Measurements from ENCODE around the gene EFNB2.
A peak's percentile ranks its signal among the peaks of the same experiment; 100 is the strongest.

EFNB2 gene

DNA sequence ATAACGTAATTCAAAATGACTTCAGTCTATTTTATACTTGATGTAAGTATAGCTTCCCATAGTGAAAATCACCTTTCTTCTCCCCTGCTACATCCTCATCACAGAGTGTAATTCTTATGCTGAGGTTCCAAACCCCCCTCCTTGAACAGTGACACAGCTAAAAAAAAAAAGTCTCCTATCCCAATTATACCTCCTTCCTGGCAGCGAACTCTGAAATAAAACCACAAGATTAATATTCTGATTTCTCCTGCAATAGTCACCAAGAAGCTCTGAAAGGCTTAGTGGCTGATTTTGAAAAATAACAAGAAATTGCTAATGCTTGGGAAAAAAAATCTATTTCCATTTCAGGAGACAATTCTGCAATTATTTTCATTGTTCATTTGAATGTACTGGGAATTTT lies 36.3 kb downstream of the EFNB2 start:
- peak; percentile 36 for DNase-seq

DNA sequence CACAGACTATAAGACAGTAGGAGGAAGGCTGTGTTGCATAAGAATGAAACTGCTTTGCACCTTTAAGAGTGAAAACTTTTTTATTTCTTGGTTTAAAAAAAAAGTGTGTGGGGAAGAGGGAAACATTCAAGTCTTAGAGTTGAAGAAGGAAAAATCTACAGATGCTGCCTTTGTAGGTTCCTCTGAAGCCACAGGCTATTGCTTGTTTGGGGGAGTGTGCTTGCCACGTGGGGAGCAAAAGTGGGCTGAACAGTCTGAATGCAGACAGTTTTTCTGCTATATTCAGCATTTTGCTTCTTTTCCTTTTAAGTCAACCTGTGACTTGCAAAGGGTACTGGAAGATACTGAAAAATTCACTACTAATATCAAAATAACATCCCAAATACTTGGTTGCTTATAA lies 36.9 kb downstream of the EFNB2 start:
- DNase-seq: peak; percentile 57

DNA sequence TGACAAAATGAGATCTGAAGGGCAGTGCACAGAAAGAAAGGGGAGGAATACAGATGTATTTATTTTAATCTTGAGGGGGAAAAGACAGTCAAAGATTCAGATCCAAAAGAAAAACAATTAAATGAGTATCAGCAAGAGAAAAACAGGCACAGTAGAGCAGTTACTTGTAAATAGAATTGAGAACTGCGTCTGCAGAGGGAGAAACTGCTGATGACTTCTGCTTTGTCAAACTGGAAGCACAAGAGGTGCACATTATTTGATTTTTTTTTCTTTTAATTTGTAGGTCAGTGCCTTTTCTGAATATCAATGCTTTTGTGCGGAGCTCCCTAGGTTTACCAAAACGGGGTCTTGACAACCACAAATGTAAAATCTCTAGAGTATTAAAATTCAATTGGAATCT lies 37.3 kb downstream of the EFNB2 start:
- peak; percentile 57 for DNase-seq

DNA sequence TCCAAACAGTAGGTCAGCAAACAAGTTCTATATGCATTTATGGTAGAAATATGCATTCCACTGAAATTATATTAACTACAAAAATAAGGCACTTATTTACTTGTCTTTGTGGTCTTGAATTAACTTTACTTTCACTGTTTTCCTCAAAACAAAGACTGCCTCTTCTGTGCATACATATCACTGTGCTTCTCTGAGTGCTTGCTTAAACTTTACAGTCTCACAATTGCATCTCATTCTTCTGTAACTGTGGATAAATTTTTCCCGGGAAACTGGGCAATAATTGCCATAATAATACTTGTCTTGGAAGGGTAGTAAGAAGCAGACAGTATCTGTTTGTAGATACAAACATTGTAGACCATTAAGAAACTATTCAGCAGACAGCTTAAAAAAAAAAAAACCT lies 38.4 kb downstream of the EFNB2 start:
- DNase-seq: no peak

DNA sequence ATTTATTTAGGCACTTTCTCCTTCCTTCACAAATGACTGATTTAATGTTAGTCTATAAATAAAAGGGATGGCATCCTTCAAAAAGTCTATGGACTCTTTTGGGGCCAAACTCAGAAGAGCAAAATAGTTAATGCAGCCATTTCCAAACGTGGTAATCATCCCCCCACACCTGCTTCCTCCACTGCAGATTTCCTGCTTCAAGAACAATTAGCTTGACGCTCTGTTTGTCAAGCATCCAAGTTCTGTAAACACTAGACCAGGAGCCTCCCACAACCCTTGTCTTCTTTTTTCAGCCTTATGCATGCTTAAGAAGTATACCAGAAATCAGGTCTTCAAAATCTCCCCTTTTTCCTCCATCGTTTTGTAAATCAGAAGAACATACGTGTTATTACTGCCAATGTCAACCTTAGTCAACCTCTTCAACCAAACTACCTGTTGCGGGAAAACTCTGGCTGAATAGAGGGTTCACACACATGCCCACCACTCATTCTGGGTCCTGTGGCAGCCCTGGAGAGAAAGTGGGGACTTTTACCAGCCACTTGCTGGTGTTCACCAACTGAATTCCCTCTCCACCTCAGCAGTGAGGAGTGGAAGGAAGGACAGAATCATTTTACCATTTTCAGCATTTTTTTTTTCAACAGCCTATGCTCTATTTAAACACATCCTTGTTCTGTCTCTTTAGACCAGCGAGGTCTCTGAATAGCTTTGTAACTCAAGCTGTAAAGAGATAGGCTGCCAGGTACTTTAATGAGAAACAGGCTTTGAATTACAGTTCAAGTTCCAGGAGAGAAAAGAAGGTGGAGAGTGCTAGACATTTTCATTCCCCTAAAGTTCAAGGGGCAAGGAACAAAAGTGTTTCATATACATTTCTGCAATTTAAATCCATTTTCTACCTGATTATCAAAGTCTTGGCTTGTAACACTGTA lies 39.1 kb downstream of the EFNB2 start:
- peak; percentile 41 for DNase-seq

DNA sequence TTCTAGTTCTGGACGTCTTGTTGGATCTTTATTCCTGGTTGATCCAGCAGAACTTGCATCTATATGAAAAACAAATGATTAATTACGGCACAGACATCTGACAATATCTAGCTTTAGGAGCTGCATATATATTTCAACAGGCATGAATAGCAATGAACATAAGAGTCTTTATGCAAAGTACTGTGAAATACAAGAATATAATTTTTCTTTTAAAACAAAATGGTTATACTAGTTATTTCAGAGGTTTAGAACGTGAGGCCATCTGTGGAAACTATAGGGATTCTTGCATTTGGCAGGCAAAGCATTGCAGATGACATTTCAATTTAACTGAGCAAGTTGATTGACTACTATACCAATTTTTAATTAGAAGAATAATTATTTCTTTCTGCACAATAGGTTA lies 40.5 kb downstream of the EFNB2 start:
- no peak for DNase-seq

DNA sequence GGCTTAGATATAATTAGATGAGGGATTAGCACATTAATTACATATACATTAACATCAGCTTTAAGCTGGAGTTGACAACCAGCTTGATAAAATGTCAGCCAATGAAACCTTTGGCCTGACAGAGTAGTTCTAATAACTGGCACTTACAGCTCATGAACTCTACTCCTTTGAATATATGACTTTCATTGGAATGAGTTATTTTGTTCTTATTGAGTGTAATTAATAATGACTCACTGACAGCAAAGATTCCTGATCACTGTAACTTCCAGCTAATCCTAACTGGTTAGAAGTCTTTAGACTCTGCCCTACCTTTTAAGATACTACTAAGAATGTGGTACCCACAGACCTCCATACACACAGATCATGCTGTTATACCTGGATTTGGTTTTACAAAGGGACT lies 41.0 kb downstream of the EFNB2 start:
- no peak for DNase-seq

DNA sequence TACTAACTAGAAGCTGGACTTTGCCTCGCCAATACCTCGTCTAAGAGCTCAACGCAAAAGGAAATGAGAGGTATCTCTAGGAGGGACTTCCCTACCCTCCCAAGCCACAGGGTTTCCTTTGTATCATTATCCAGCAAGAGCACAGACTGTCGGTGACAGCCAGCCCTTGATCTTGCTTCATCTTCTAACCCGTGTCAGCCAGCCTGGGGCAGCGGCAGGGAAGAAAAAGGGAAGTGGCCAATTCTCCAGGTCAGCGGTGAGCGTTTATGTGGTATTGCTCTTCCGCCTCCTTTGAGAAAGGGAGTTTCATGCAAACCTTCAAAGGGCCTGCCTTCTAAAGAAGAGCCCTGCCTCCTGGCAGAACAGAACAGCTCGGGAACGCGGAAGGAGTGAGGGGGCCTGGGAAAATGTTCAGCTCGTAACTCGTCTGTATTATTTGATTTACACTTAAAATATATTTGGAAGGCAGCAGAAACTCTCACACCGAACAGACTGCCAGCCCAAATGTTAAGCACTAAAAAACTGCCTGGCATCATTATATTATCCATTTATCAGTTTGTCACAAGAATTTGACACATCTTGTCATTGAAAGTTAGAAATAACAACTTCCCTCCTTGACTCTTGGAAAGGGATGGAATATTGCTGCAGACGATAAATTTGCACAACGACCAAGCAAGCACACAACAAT lies 41.8 kb downstream of the EFNB2 start:
- peak; percentile 100 for DNase-seq

DNA sequence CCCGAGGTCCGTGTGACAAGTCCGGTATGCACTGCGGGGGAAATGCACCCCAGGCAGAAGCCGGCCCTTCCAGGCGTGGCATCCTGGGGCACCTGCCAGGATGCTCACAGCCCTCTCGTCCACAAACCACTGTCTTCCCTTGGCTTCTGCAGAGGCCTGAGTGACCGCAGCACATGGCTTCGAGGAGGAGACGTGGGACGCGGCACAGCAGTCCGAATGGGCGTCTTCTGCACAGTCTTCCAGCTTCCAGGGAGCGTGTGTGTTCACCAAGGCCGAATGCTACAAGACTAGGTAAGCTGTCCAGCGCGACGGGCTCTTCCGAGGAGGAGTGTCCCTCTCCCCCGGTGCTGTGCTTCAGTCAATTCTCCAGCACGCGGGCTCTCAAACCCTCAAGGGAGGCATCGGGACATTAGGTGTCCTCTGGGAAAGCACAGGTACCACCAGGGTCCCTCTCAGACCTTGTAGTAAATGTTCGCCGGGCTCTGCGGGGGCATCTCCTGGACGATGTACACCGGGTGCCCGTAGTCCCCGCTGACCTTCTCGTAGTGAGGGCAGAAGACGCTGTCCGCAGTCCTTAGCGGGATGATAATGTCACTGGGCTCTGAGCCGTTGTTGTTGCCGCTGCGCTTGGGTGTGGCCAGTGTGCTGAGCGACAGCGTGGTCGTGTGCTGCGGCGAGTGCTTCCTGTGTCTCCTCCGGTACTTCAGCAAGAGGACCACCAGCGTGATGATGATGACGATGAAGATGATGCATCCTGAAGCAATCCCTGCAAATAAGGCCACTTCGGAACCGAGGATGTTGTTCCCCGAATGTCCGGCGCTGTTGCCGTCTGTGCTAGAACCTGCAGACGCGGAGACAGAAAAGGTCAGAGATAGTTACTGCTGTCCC lies 42.6 kb downstream of the EFNB2 start:
- DNase-seq: no peak

DNA sequence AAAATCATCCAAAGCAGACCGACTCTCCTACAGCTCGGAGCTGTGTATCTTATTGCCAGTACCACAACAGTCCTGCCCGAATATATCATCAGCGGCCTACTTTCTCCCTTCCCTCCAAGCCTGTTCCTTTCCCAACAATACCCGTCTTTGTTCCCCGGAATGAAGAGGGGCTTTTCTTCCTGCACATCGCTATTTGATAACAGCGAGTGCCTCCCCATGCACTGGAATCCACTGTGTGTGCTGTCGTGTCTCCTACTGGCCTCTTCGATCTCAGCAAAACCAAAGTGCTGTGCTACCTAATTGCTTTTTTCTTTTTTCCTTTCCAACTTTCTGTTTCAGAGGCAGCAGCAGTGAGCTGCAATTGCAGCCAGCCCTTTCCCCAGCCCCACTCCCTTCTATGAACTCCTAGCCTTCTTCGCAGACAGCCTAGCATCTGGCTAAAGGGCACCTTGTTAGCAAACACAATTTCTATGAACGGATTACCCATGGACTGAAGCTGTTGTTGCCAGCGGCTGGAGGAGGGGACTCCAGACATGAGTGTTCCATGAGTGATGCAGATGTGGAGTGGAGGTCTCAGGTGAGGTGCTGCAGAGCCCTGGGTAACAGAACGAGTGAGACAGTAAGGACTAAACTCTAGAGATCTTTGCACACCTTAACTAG lies 43.4 kb downstream of the EFNB2 start:
- no peak for DNase-seq

DNA sequence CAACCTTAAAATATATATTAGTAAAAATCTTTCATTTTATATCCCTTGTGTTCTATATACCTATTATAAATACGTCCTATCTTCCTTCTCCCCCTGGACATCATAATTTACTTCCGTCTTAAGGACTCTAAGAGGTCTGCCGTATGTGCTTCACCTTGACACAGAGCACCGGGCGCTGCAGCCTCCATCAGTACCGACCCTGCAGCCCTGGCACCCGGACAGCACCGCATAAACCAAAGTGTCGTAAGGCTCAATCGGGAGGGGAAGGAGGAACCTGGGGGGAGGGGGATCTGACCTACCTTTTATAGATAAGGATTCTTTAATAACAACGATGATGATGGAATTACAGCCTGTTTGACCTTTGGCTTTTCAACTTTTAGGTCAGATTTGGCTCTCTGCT lies 44.0 kb downstream of the EFNB2 start:
- no peak for DNase-seq

DNA sequence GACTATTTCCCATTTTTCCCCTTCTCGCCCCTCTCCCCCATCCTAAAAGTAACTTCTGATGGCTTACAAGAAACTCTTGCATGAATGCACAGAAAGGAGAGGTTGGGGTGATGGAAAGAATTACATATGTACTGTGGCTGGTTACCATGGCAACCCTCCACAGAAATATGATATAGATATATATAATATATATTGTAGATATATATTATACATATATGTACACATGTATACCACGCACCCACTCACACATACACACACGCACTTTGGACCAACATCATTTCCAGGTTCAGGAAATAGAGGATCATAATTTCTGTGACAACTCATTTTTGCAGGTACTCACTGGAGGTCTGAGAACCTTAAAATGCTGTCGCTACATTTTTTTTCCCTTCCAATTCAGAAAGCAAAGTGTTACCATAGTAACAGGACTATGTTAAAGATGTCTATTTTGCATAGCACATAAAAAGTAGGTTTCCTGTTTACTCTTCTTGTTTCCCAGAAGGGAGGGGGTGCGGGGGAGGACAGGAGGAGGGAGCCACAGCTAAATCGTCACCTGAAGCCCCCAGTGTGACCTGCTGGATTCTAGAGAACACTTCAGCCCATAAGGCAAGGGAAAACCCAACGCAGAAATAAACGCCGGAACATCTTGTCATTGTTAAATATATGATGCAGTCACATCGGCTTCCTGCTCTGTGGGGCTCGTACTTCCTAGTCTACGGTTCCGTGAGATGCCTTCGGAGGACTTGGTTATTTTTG lies 44.7 kb downstream of the EFNB2 start:
- no peak for DNase-seq

DNA sequence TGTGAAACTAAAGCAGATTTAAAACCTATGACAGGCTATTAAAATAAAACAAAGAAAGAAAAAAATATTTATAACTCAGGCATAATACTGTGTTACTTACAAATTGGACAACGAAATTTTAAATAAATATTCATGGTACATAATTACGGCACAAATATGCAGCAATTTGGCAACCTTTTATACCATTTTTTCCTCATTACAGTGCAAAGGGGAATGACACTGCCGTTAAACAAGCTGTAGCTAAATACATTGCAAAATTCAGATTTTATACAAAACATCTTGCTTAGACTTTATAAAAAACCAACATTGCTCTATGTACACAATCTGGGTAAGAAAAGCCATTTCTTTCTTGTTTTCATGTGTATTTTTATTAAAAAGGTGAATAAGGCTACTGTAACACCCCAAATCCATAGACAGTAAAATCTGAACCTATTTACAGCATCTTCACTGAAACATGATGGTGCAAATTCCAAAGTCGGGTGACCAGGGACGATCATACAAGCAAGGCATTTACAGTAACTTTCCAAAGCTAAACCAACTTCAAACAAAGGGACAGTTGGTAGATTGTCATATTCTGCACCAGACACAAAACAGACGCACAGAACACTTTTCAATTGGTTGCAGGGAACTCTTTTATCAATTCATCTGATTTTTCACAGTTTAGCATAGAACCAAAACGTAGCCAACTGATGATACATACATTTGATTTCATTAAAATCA lies 45.5 kb downstream of the EFNB2 start:
- DNase-seq: no peak

DNA sequence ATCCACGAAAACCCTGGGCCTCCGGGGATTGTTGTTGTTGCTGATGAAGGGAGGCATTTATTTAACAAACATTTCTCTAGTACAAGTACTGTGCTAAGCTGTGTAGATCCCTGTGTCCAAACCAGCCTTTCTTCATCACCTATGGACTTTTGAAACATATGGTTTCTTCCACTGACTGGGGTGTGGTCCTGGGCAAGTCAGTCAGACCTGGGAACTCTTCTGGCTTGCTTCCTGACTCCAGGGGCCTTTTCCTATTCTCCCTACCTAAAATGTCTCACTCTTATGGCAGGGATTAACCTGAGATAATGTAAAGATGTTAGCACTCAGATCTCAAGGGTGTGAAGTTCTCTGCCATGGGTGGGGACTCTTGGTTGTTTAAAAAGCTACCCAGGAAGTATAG lies 46.8 kb downstream of the EFNB2 start:
- DNase-seq: no peak

DNA sequence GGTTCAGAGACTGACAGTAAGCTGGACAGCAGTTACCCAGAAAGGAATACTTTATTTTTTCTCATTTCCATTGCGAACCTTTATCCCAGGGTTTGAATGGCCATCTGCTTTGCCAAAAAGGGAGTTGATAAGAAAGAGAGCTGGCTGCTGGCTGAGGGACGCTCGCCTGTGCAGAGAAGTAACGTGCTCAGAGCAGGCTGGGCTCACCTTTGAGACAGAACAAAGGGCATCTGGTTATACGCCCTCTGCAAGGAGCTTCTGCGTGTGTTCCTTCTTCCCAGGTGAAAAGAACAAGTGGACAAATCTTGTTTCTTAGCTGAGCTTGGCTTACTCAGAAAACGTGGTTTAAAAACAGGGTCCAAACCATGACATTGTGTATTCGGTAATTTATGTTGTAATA lies 47.4 kb downstream of the EFNB2 start:
- DNase-seq: no peak

DNA sequence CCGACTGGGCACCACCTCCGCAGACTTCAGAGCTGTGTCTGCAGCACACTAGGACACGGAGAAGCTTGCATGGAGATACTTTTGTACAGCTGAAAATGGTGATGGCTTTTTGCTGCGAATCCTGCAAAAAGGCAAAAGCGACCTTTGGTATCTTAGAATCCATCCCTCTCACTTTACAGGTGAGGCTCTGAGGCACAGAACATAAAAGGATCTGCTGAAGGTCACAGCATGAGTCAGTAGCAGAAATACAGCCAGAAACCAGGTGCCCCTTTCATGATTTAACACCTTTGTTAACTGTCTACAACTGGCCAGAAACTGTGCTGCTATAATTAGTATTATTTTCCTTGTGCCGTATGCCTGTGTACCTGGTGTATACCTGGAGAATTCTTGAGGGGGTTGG lies 48.3 kb downstream of the EFNB2 start:
- no peak for DNase-seq

DNA sequence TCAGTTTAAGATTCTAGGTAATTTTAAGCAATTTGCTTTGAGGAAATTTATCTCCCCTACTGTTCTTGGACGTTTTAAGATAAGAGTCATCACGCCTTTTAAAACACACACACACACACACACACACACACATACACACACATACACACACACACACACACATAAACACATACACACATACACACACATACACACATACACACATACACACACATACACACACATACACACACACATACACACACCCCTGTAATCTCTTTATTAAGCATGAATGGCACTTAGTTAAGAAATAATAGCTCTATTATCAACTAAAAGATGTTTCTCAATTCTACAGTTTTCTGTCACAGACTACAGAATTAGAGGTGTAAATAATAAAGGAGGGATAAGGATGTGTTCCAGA lies 49.2 kb downstream of the EFNB2 start:
- DNase-seq: no peak

DNA sequence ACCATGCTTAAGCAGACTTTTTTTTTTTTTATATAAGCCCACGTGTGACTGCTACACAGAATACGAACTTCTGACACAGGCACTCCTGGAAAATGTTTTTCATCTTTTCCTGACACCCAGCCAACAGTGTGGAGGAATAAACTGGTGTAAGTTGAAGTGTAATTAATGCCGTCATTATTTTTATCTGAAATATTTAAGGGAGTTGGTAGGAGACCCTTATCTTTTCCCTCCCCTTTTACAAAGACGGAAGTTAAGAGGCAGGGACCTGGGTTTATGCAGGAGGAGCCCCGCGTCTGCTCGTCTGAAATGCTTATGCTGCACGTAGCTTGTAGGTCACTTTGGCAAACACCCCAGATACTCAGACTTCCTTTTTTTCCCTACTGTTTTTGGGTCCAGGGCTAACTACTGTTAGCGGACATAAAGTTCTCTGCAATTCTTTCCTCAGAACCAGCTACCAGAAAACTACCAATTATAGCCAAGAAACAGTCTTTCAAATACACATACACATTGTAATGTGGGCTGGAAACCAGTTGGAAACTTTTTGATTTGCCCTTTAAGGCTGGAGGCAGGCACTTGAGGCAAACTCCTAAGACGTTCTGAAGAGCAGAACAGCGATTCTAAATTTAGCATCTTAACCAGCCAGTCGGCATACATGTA lies 50.8 kb downstream of the EFNB2 start:
- no peak for DNase-seq

DNA sequence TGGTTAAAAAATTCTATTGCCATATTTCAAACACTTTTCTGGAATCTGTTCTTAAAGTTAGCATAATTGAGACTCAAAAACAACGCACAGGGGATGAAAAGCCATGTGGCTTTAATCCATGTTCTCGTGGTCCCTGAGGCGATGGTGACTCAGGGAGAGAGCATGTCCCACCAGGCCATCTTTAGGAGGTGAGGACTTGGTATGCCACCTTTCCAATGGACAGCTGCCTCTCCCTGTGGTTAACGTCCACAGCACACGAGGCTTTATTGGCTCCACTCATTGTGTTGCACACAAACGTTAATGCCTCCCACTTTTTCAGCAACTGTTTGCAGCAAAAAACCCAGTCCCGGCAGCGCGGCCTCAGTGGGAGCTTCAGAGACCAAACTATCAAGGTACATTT lies 51.4 kb downstream of the EFNB2 start:
- DNase-seq: no peak

DNA sequence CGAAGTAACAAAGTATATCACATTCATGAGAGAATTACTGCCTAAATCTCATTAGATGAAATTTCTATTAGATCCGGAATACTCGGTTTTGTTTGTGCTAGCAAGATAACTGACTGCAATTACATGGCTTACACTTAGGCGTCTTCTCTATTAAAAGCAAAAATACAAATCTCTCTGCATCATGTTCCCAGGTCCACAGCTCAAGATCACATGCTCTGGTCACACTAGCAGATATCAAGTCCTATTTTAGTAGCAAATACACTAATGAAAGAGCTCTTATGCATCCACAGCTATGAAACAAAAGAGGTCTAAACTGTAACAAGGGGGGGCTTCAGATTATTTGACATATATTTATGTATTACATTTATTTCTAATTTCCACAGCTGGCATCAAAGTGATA lies 53.5 kb downstream of the EFNB2 start:
- DNase-seq: no peak

DNA sequence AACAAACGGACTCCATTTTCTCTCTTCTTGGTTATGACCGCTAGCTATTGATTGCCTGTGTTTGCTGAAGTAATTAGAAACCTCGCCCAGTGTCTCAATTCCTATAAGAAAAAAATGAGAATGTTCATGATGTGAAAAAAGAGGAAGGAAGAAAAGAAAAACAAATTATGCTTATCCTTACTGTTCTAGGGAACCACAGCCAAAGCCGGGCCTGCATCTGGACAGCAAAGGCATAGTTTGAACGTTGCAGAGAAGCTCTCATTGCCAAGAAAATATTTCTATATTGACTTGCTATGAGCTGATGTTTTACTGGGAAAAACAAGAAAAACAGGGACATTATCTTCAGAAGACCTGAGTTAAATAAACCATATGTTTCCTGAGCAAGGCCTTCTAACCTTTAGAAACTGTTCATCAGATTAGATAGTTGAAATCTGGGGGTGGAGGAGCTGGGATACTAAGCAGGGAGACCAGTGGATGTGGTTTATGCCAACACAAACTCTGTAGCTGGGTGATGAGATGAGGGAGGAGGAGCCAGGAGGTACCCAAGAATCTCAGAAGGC lies 55.0 kb downstream of the EFNB2 start:
- DNase-seq: no peak
